GOT3 (cell line): ENCODE data around the gene CMKLR1.

Source experiments
- DNase-seq: peaks from one replicate; lab custom pipeline; 2025; ENCODE audit warnings: mixed read lengths; lab: John Stamatoyannopoulos, UW

CMKLR1 gene

GRCh38 chr12:108338915-108339657 is at the start of gene CMKLR1:
Gene CMKLR1, minus strand, starts transcription at chr12:108339311. Its CDS starts 45,720 bp downstream, at chr12:108293591.
- DNase-seq, result no peak

GRCh38 chr12:108387771-108388170 is 48.7 kb upstream of the CMKLR1 start:
- DNase-seq, result no peak

GRCh38 chr12:108386709-108387360 is 47.7 kb upstream of the CMKLR1 start:
- no peak for DNase-seq

- DNase-seq, result no peak
These were observed 43.3 kb upstream of the CMKLR1 start for GRCh38 chr12:108382437-108382801.

GRCh38 chr12:108381787-108382436 is 42.8 kb upstream of the CMKLR1 start:
- DNase-seq, result no peak

- DNase-seq, result no peak
These were observed 41.3 kb upstream of the CMKLR1 start for GRCh38 chr12:108380382-108380781.

GRCh38 chr12:108379823-108380222 is 40.7 kb upstream of the CMKLR1 start:
- no peak for DNase-seq

GRCh38 chr12:108378926-108379325 is 39.8 kb upstream of the CMKLR1 start:
- DNase-seq, result no peak

- no peak for DNase-seq
These were observed 38.1 kb upstream of the CMKLR1 start for GRCh38 chr12:108377260-108377659.

- DNase-seq, result no peak
These were observed 37.0 kb upstream of the CMKLR1 start for GRCh38 chr12:108375986-108376663.

GRCh38 chr12:108374596-108375320 is 35.6 kb upstream of the CMKLR1 start:
- DNase-seq, result no peak

GRCh38 chr12:108373111-108373510 is 34.0 kb upstream of the CMKLR1 start:
- DNase-seq, result no peak

GRCh38 chr12:108371801-108372344 is 32.8 kb upstream of the CMKLR1 start:
- no peak for DNase-seq

- no peak for DNase-seq
These were observed 31.3 kb upstream of the CMKLR1 start for GRCh38 chr12:108370415-108370814.

- DNase-seq, result no peak
These were observed 30.8 kb upstream of the CMKLR1 start for GRCh38 chr12:108369736-108370396.

- DNase-seq, result no peak
These were observed 29.0 kb upstream of the CMKLR1 start for GRCh38 chr12:108368089-108368488.

GRCh38 chr12:108367436-108367835 is 28.3 kb upstream of the CMKLR1 start:
- no peak for DNase-seq

GRCh38 chr12:108365324-108365723 is 26.2 kb upstream of the CMKLR1 start:
- no peak for DNase-seq

GRCh38 chr12:108364879-108365278 is 25.8 kb upstream of the CMKLR1 start:
- no peak for DNase-seq

- DNase-seq, result no peak
These were observed 24.5 kb upstream of the CMKLR1 start for GRCh38 chr12:108363565-108363964.

GRCh38 chr12:108363165-108363564 is 24.1 kb upstream of the CMKLR1 start:
- DNase-seq, result no peak
